HEK293 (cell line): ENCODE results near the gene PEX5L.

ENCODE experiments used
- CTCF ChIP-seq: fragments of 450-650 bp; formaldehyde crosslinking; IDR thresholded peaks from 2 replicates; pipeline ENCODE4 v1.5.1; 2016; ENCODE audit warnings: missing biosample characterization, missing genetic modification characterization
- MEIS1 ChIP-seq: sonication (generic); formaldehyde crosslinking; IDR thresholded peaks from 2 replicates; pipeline ENCODE4 v1.8.1; 2022; ENCODE audit warnings: missing genetic modification reagents, mild to moderate bottlenecking, borderline replicate concordance
- SP7 ChIP-seq: fragments of 450-650 bp; formaldehyde crosslinking; IDR thresholded peaks from 2 replicates; pipeline ENCODE4 v1.5.1; 2016; ENCODE audit warnings: missing biosample characterization, missing genetic modification characterization
- TSHZ1 ChIP-seq: fragments of 450-650 bp; formaldehyde crosslinking; IDR thresholded peaks from 2 replicates; pipeline ENCODE4 v1.5.1; 2016; ENCODE audit warnings: missing biosample characterization, missing genetic modification characterization, borderline replicate concordance
- ZBTB21 ChIP-seq: fragments of 450-650 bp; formaldehyde crosslinking; IDR thresholded peaks from 2 replicates; pipeline ENCODE4 v1.5.1; 2017; ENCODE audit warnings: missing biosample characterization, missing genetic modification characterization
- ZNF302 ChIP-seq: fragments of 450-650 bp; formaldehyde crosslinking; IDR thresholded peaks from 2 replicates; pipeline ENCODE4 v1.5.1; 2016; ENCODE audit warnings: missing biosample characterization, missing genetic modification characterization, low read depth
- ZNF341 ChIP-seq: fragments of 450-650 bp; formaldehyde crosslinking; IDR thresholded peaks from 2 replicates; pipeline ENCODE4; 2016; ENCODE audit warnings: low read depth, missing biosample characterization, missing genetic modification characterization
- ZNF677 ChIP-seq: fragments of 450-650 bp; IDR thresholded peaks from 2 replicates; pipeline ENCODE4 v1.5.0; 2018; ENCODE audit warnings: missing biosample characterization, mild to moderate bottlenecking, missing genetic modification characterization, moderate library complexity

GRCh38 chr3:180048103-180048502 is 11.4 kb upstream of the PEX5L start:
- no peak for TF ChIP-seq ZBTB21 (tag by site-specific recombination)
- TF ChIP-seq MEIS1 (CRISPR knock-in tag) = no peak
- no peak for TF ChIP-seq ZNF677 (tag by site-specific recombination)
- no peak for TF ChIP-seq CTCF (tag by site-specific recombination)
- TF ChIP-seq SP7 (tag by site-specific recombination) = no peak
- TF ChIP-seq ZNF302 = no peak
- TF ChIP-seq ZNF341 (tag by site-specific recombination) = no peak
- no peak for TF ChIP-seq TSHZ1 (tag by site-specific recombination)
